K562 (cell line): ENCODE data around the gene GABARAPL1.

Experiments used
- CTCF ChIP-seq, 3 experiments: IDR thresholded peaks in 2 of 3; conservative IDR thresholded peaks in 1 of 3; 2 replicates each; pipeline ENCODE4 v1.5.1; 2011 to 2012; ENCODE audit warnings: low read length in 3 of 3, mild to moderate bottlenecking in 3 of 3, control low read depth in 2 of 3, improper control_type of control experiment in 1 of 3, inconsistent platforms in 1 of 3, low read depth in 1 of 3, mixed read lengths in 1 of 3, moderate library complexity in 1 of 3; ENCODE audit not compliant: insufficient read depth in 2 of 3
- NR2F6 ChIP-seq: fragments of 450-650 bp; formaldehyde crosslinking; IDR thresholded peaks from 2 replicates; pipeline ENCODE4 v1.4.0; 2020; ENCODE audit warnings: mild to moderate bottlenecking

- TF ChIP-seq NR2F6 (CRISPR knock-in tag) (no peak), CTCF (IDR thresholded peaks at IDR 0.05 in 2 of 3, conservative IDR thresholded peaks at IDR 0.05 in 1 of 3; ENCODE audit: insufficient read depth in 2 of 3, low read depth in 1 of 3, low read length in 3 of 3) (no peak)
Observed at GRCh38 chr12:10205220-10205807, 7.4 kb upstream of the GABARAPL1 start.
